Psoas muscle (tissue), 8 donors: ENCODE data around the gene HERPUD2. TPM values are rescaled to one million over a fixed set of nuclear protein-coding genes. Genes with fewer than 3 reads are reported as not detected.

ENCODE experiments used
- ATAC-seq, 4 donors: fragments of 200-7000 bp; cut with Tn5 transposase; one replicate each; pipeline ENCODE4 v1.9.1; 2020; ENCODE audit warnings: moderate library complexity in 3 of 4, mild to moderate bottlenecking in 2 of 4
- DNase-seq, 2 donors: peaks; one replicate each; pipeline ENCODE4 v3.0.0-alpha.2; 2020
- H3K27ac ChIP-seq: fragments of 200-600 bp; one replicate; pipeline ENCODE4 v1.8.0; 2022
- H3K27me3 ChIP-seq, 3 donors: fragments of 200-600 bp in 1 of 3; one replicate each; pipeline versions ENCODE4 v1.6.1 to v1.8.0; 2013 to 2022; ENCODE audit warnings: low read length in 2 of 3, mild to moderate bottlenecking in 2 of 3, moderate library complexity in 1 of 3; ENCODE audit not compliant: insufficient read depth in 3 of 3
- H3K36me3 ChIP-seq, 2 donors: fragments of 200-600 bp in 1 of 2; one replicate each; pipeline versions ENCODE4 v1.6.1 to v1.8.0; 2013 to 2022; ENCODE audit warnings: low read depth in 1 of 2, mild to moderate bottlenecking in 1 of 2, moderate library complexity in 1 of 2; ENCODE audit not compliant: insufficient read depth in 1 of 2
- H3K4me1 ChIP-seq: fragments of 200-600 bp; one replicate; pipeline ENCODE4 v1.8.0; 2022
- H3K4me3 ChIP-seq: fragments of 200-600 bp; one replicate; pipeline ENCODE4 v1.8.0; 2022; ENCODE audit warnings: mild to moderate bottlenecking
- H3K9me3 ChIP-seq: fragments of 200-600 bp; one replicate; pipeline ENCODE4 v1.8.0; 2022
- CTCF ChIP-seq: fragments of 200-600 bp; IDR thresholded peaks from one replicate; pipeline ENCODE4 v1.8.0; 2022; ENCODE audit warnings: antibody characterized with exemption
- WGBS, 3 donors: extraction: QIAGEN DNeasy Blood & Tissue Kit; methylation state at CpG; one replicate each; pipeline versions ENCODE4 v1.1.6 to v1.1.7; 2013; 5-methylcytosine and 5-hydroxymethylcytosine counted together
- intact Hi-C, 2 donors: fragments of 100-400 bp; cut with DNase I; formaldehyde crosslinking; loops; one replicate each; pipeline versions ENCODE4 v1.11.0 to v1.14.2; 2022
- polyA plus RNA-seq, 3 donors: library from polyadenylated mRNA; stranded (reverse); fragments of 200-250 nt; gene quantifications; one replicate each; pipeline ENCODE4 v1.2.3, GENCODE V29; 2013
- total RNA-seq, 4 donors: library from RNA; stranded (reverse); fragmentation: NEBNext Ultra II Directional in 2 of 4; extraction: Animal tissue kit (Norgen Biotek cat#: 25700) in 2 of 4; gene quantifications; one replicate each; pipeline versions ENCODE4 v1.2.1 to v1.2.4, GENCODE V29; 2021 to 2023
- donor health status: healthy with polysubstance abuse.
- donor health status: DM: no; HTN: no; CAD: no; lungs with moderate emphysema.
- donor health status: Bipolar disorder and iron deficiency.
- donor health status: healthy.
- donor health status: DM: yes; HTN: yes; CAD: no.
- donor health status: DM: no; HTN: no; CAD: no.
- donor health status: DM: no; HTN: no; CAD: no.
- donor health status: DM: yes; HTN: yes; CAD: no.

Gene HERPUD2
- total and polyA plus RNA-seq, 7 donors, result 7.9 to 21.5 (median 12.5) TPM

GRCh38 chr7:35734001-35734483 lies 39.1 kb upstream of the HERPUD2 start:
- H3K27me3 ChIP-seq, result no peaks in the 10 kb centered on the region
- 29 to 37% (median 30%) methylated on average over 5 of the region's 5 CpGs for WGBS, 3 donors
- no peaks in the 10 kb centered on the region for H3K36me3 ChIP-seq
- intact Hi-C loops, result no loop called here
- peak overlapping the region; percentile 25 for H3K4me3 ChIP-seq
- H3K27ac ChIP-seq, result peak overlapping the region; percentile 31
- ATAC-seq (peak in 3 of 4 donors; percentile 41 to 80 (median 79)), DNase-seq (no peak)
- H3K9me3 ChIP-seq, result no peaks in the 10 kb centered on the region
- no peak for TF ChIP-seq CTCF
- peaks cover 12% of the 10 kb centered on the region for H3K4me1 ChIP-seq

- H3K9me3 ChIP-seq, result no peaks in the 10 kb centered on the region
- WGBS, 3 donors, result 94 to 97% (median 95%) methylated on average over 3 of the region's 3 CpGs
- intact Hi-C loops, result no loop called here
- DNase-seq (no peak), ATAC-seq (no peak)
- peaks cover 21% of the 10 kb centered on the region for H3K4me1 ChIP-seq
- no peak for TF ChIP-seq CTCF
- H3K27ac ChIP-seq, result no peak overlapping the region
- no peaks in the 10 kb centered on the region for H3K27me3 ChIP-seq
- no peak overlapping the region for H3K4me3 ChIP-seq
- H3K36me3 ChIP-seq, result no peaks in the 10 kb centered on the region
Measured at GRCh38 chr7:35731349-35731748, 36.4 kb upstream of the HERPUD2 start.

- no peak overlapping the region for H3K27ac ChIP-seq
- no peak for TF ChIP-seq CTCF
- peaks cover 12% of the 10 kb centered on the region for H3K4me1 ChIP-seq
- no peak overlapping the region for H3K4me3 ChIP-seq
- intact Hi-C loops, result no loop called here
- WGBS, 3 donors, result 85 to 90% (median 87%) methylated on average over 3 of the region's 3 CpGs
- no peaks in the 10 kb centered on the region for H3K9me3 ChIP-seq
- DNase-seq (no peak), ATAC-seq (peak in 1 of 4 donors; percentile 15)
- H3K36me3 ChIP-seq, result no peaks in the 10 kb centered on the region
- no peaks in the 10 kb centered on the region for H3K27me3 ChIP-seq
Measured at GRCh38 chr7:35729061-35729783, 34.3 kb upstream of the HERPUD2 start.

GRCh38 chr7:35728412-35729060 lies 33.6 kb upstream of the HERPUD2 start:
- 29 to 42% (median 40%) methylated on average over 1 of the region's 1 CpG for WGBS, 3 donors
- DNase-seq (no peak), ATAC-seq (peak in 2 of 4 donors; percentile 21 to 38)
- intact Hi-C loops, result no loop called here
- Histone ChIP-seq H3K27ac (no peak overlapping the region), H3K9me3 (no peaks in the 10 kb centered on the region), H3K4me3 (no peak overlapping the region), H3K36me3 (no peaks in the 10 kb centered on the region), H3K4me1 (peaks cover 12% of the 10 kb centered on the region), H3K27me3 (no peaks in the 10 kb centered on the region)
- no peak for TF ChIP-seq CTCF
